Skeletal muscle tissue (tissue), 4 donors: ENCODE results near the gene ODC1. TPM values are rescaled to one million over a fixed set of nuclear protein-coding genes. Genes with fewer than 3 reads are reported as not detected.

Experiments
- H3K27ac ChIP-seq: one replicate; pipeline ENCODE4 v1.7.0; 2013; ENCODE audit warnings: mild to moderate bottlenecking, low read depth, low read length, inconsistent platforms
- H3K27me3 ChIP-seq, 3 donors: one replicate each; pipeline ENCODE4 v1.7.0; 2013; ENCODE audit warnings: low read length in 3 of 3; ENCODE audit not compliant: control insufficient read depth in 3 of 3, insufficient read depth in 3 of 3
- H3K36me3 ChIP-seq, 3 donors: one replicate each; pipeline ENCODE4 v1.7.0; 2013; ENCODE audit warnings: low read length in 3 of 3; ENCODE audit not compliant: control insufficient read depth in 3 of 3, insufficient read depth in 3 of 3
- H3K4me1 ChIP-seq, 3 donors: one replicate each; pipeline ENCODE4 v1.7.0; 2013; ENCODE audit warnings: low read length in 3 of 3, mild to moderate bottlenecking in 3 of 3; ENCODE audit not compliant: control insufficient read depth in 3 of 3, insufficient read depth in 3 of 3
- H3K4me3 ChIP-seq, 3 donors: one replicate each; pipeline ENCODE4 v1.7.0; 2013; ENCODE audit warnings: low read length in 3 of 3
- H3K9ac ChIP-seq, 3 donors: one replicate each; pipeline ENCODE4 v1.7.0; 2013; ENCODE audit warnings: low read length in 3 of 3, mild to moderate bottlenecking in 3 of 3, moderate library complexity in 2 of 3, low read depth in 1 of 3
- H3K9me3 ChIP-seq, 3 donors: one replicate each; pipeline ENCODE4 v1.7.0; 2013; ENCODE audit warnings: low read length in 3 of 3; ENCODE audit not compliant: control insufficient read depth in 3 of 3
- total RNA-seq: library from RNA; depleted of rRNA; stranded (reverse); fragments of >200 nt; gene quantifications from one replicate; pipeline ENCODE4 v1.2.3, GENCODE V29; 2014
- donor health status: Osteomylitis.

ODC1 gene
- total RNA-seq, 1 donor from 2014 or later, result 99.7 TPM

- H3K4me3 ChIP-seq, result no peak overlapping the region
- H3K27ac ChIP-seq, result no peak overlapping the region
- no peaks in the 10 kb centered on the region for H3K9me3 ChIP-seq
- H3K27me3 ChIP-seq, result peaks cover 3 to 31% (median 6%) of the 10 kb centered on the region in 3 donors
- H3K9ac ChIP-seq, result no peak overlapping the region
- H3K36me3 ChIP-seq, result peaks cover 0 to 10% (median 5%) of the 10 kb centered on the region in 3 donors
- H3K4me1 ChIP-seq, result no peaks in the 10 kb centered on the region
Measured at GRCh38 chr2:10428355-10428754, 19.8 kb downstream of the ODC1 start.

- peaks cover 0 to 15% (median 9%) of the 10 kb centered on the region in 3 donors for H3K36me3 ChIP-seq
- H3K27me3 ChIP-seq, result peaks cover 2 to 29% (median 6%) of the 10 kb centered on the region in 3 donors
- H3K9ac ChIP-seq, result no peak overlapping the region
- no peak overlapping the region for H3K27ac ChIP-seq
- H3K4me1 ChIP-seq, result no peaks in the 10 kb centered on the region
- no peaks in the 10 kb centered on the region for H3K9me3 ChIP-seq
- no peak overlapping the region for H3K4me3 ChIP-seq
Measured at GRCh38 chr2:10427618-10427949, 20.5 kb downstream of the ODC1 start.

- Histone ChIP-seq H3K9ac (no peak overlapping the region), H3K9me3 (no peaks in the 10 kb centered on the region), H3K4me1 (no peaks in the 10 kb centered on the region), H3K36me3 (peaks cover 0 to 17% (median 14%) of the 10 kb centered on the region in 3 donors), H3K4me3 (no peak overlapping the region), H3K27me3 (peaks cover 0 to 23% (median 6%) of the 10 kb centered on the region in 3 donors), H3K27ac (no peak overlapping the region)
Measured at GRCh38 chr2:10426726-10427617, 21.2 kb downstream of the ODC1 start.

- H3K9me3 ChIP-seq, result no peaks in the 10 kb centered on the region
- no peak overlapping the region for H3K27ac ChIP-seq
- H3K36me3 ChIP-seq, result peaks cover 0 to 22% (median 16%) of the 10 kb centered on the region in 3 donors
- H3K27me3 ChIP-seq, result peaks cover 0 to 12% (median 0%) of the 10 kb centered on the region in 3 donors
- no peak overlapping the region for H3K9ac ChIP-seq
- no peaks in the 10 kb centered on the region for H3K4me1 ChIP-seq
- H3K4me3 ChIP-seq, result no peak overlapping the region
Measured at GRCh38 chr2:10425699-10426098, 22.4 kb downstream of the ODC1 start.

- no peak overlapping the region for H3K27ac ChIP-seq
- peaks cover 0 to 8% (median 0%) of the 10 kb centered on the region in 3 donors for H3K27me3 ChIP-seq
- H3K36me3 ChIP-seq, result peaks cover 0 to 22% (median 15%) of the 10 kb centered on the region in 3 donors
Measured at GRCh38 chr2:10424916-10425505, 23.1 kb downstream of the ODC1 start.

GRCh38 chr2:10424051-10424450 is 24.1 kb downstream of the ODC1 start:
- Histone ChIP-seq H3K4me1 (no peaks in the 10 kb centered on the region), H3K9me3 (no peaks in the 10 kb centered on the region), H3K9ac (no peak overlapping the region), H3K36me3 (peaks cover 0 to 22% (median 15%) of the 10 kb centered on the region in 3 donors), H3K27me3 (peaks cover 0 to 8% (median 0%) of the 10 kb centered on the region in 3 donors), H3K4me3 (no peak overlapping the region), H3K27ac (no peak overlapping the region)

More at GRCh38 chr2:10424916-10425505, 23.1 kb downstream of the ODC1 start:
- Histone ChIP-seq H3K4me3 (no peak overlapping the region), H3K9me3 (no peaks in the 10 kb centered on the region), H3K9ac (no peak overlapping the region), H3K4me1 (no peaks in the 10 kb centered on the region)

GRCh38 chr2:10423400-10423774 is 24.7 kb downstream of the ODC1 start:
- Histone ChIP-seq H3K27ac (no peak overlapping the region), H3K27me3 (peaks cover 0 to 4% (median 0%) of the 10 kb centered on the region in 3 donors), H3K4me3 (no peak overlapping the region), H3K36me3 (peaks cover 0 to 22% (median 15%) of the 10 kb centered on the region in 3 donors), H3K4me1 (no peaks in the 10 kb centered on the region), H3K9me3 (no peaks in the 10 kb centered on the region), H3K9ac (no peak overlapping the region)

GRCh38 chr2:10422732-10423399 is 25.3 kb downstream of the ODC1 start:
- Histone ChIP-seq H3K4me3 (no peak overlapping the region), H3K4me1 (no peaks in the 10 kb centered on the region), H3K27me3 (peaks cover 0 to 4% (median 0%) of the 10 kb centered on the region in 3 donors), H3K27ac (no peak overlapping the region), H3K36me3 (peaks cover 0 to 22% (median 15%) of the 10 kb centered on the region in 3 donors), H3K9me3 (no peaks in the 10 kb centered on the region), H3K9ac (no peak overlapping the region)

GRCh38 chr2:10422251-10422650 is 25.9 kb downstream of the ODC1 start:
- H3K9me3 ChIP-seq, result no peaks in the 10 kb centered on the region

More at GRCh38 chr2:10422251-10422650, 25.9 kb downstream of the ODC1 start:
- Histone ChIP-seq H3K36me3 (peaks cover 0 to 22% (median 15%) of the 10 kb centered on the region in 3 donors), H3K27me3 (no peaks in the 10 kb centered on the region), H3K27ac (no peak overlapping the region), H3K4me1 (no peaks in the 10 kb centered on the region), H3K4me3 (no peak overlapping the region), H3K9ac (no peak overlapping the region)
